MCF 10A (cell line): Measurements from ENCODE around the gene RCOR1. TPM values are rescaled to one million over a fixed set of nuclear protein-coding genes. Genes with fewer than 3 reads are reported as not detected.

Experiments
- BruUV-seq: library from RNA; stranded (reverse); fragments of 400-500 nt; replicated peaks from 2 replicates; lab custom pipeline; 2021; lab: Mats Ljungman, UMichigan
- CTCF ChIA-PET: fragments of 300-600 bp; sonication (Branson Sonifier 250); formaldehyde crosslinking; extraction: SDS; loops from one replicate; lab custom pipeline; 2021; ENCODE audit warnings: antibody characterized with exemption, inconsistent platforms; lab: Yijun Ruan, JAX
- POLR2A ChIA-PET: fragments of 300-600, 350-650 bp; sonication (Branson Sonifier 250); formaldehyde crosslinking; extraction: SDS; loops from one replicate; lab custom pipeline; 2020; ENCODE audit warnings: antibody characterized with exemption, inconsistent platforms; lab: Yijun Ruan, JAX
- DNase-seq: peaks from one replicate; pipeline ENCODE4 v3.0.0-alpha.2; 2018; ENCODE audit not compliant: unreplicated experiment
- H3K27ac Mint-ChIP-seq: one replicate; pipeline ENCODE4 v1.8.0; 2022; ENCODE audit warnings: mild to moderate bottlenecking, low read depth, mixed read lengths; ENCODE audit not compliant: unreplicated experiment
- H3K27me3 Mint-ChIP-seq: one replicate; pipeline ENCODE4 v1.8.0; 2022; ENCODE audit warnings: mixed read lengths; ENCODE audit not compliant: insufficient read depth, unreplicated experiment
- H3K36me3 Mint-ChIP-seq: one replicate; pipeline ENCODE4 v1.8.0; 2022; ENCODE audit warnings: mild to moderate bottlenecking, moderate library complexity, mixed read lengths; ENCODE audit not compliant: insufficient read depth, unreplicated experiment
- H3K4me1 Mint-ChIP-seq: one replicate; pipeline ENCODE4 v1.8.0; 2022; ENCODE audit warnings: mixed read lengths; ENCODE audit not compliant: insufficient read depth, unreplicated experiment
- H3K4me3 Mint-ChIP-seq: one replicate; pipeline ENCODE4 v1.8.0; 2022; ENCODE audit warnings: mild to moderate bottlenecking, moderate library complexity, mixed read lengths; ENCODE audit not compliant: unreplicated experiment
- H3K9me3 Mint-ChIP-seq: one replicate; pipeline ENCODE4 v1.8.0; 2022; ENCODE audit warnings: mixed read lengths; ENCODE audit not compliant: unreplicated experiment
- intact Hi-C: fragments of 100-400 bp; cut with micrococcal nuclease; formaldehyde crosslinking; loops from 2 replicates; pipeline ENCODE4 v1.14.1; 2022
- total RNA-seq: library from RNA; stranded (reverse); gene quantifications from 2 replicates; pipeline ENCODE4 v1.2.3, GENCODE V29; 2022
- TF ChIP-seq, protein P1 (sequence below): fragments of 200-600 bp; IDR thresholded peaks from one replicate; pipeline ENCODE4 v1.8.0; 2022; ENCODE audit warnings: antibody characterized with exemption, mild to moderate bottlenecking; ENCODE audit not compliant: unreplicated experiment

The RCOR1 gene
- total RNA-seq, 1 experiment from 2014 or later = 45.6 TPM

DNA sequence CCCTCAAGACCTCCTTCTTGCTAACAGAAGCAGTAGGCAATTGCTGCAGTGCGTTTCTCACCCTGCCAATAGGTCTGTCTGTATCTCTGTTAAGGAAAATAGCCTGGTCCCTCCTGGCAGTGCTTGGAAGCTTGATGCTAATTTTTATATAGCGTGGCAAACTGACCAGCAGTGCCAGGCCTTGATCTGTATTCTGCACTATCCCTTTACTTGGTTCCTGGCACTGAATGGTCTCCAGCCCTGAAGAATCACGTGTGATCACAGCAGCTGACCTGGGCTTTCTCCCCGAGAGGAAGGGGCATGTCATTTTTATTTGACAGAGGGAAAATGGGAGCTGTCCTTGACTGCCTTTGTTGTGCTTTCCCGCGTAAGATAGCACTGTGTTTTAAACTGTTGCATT, 136.1 kb downstream of the RCOR1 start:
- TF ChIP-seq, protein P1, sequence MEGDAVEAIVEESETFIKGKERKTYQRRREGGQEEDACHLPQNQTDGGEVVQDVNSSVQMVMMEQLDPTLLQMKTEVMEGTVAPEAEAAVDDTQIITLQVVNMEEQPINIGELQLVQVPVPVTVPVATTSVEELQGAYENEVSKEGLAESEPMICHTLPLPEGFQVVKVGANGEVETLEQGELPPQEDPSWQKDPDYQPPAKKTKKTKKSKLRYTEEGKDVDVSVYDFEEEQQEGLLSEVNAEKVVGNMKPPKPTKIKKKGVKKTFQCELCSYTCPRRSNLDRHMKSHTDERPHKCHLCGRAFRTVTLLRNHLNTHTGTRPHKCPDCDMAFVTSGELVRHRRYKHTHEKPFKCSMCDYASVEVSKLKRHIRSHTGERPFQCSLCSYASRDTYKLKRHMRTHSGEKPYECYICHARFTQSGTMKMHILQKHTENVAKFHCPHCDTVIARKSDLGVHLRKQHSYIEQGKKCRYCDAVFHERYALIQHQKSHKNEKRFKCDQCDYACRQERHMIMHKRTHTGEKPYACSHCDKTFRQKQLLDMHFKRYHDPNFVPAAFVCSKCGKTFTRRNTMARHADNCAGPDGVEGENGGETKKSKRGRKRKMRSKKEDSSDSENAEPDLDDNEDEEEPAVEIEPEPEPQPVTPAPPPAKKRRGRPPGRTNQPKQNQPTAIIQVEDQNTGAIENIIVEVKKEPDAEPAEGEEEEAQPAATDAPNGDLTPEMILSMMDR = no peak
- H3K4me3 Mint-ChIP-seq = no peak overlapping the region
- ChIA-PET CTCF (interaction anchor here (1.1 kb wide), 1 partner anchor 34 kb away, joined by 3 read pairs; no protein-coding TSS in a partner anchor), POLR2A (interaction anchor here (1.6 kb wide), 1 partner anchor 9 kb away, joined by 4 read pairs; no protein-coding TSS in a partner anchor)
- no peak overlapping the region for H3K27ac Mint-ChIP-seq
- no peaks in the 10 kb centered on the region for H3K4me1 Mint-ChIP-seq
- H3K27me3 Mint-ChIP-seq = no peaks in the 10 kb centered on the region
- peaks cover 80% of the 10 kb centered on the region for H3K36me3 Mint-ChIP-seq
- no peaks in the 10 kb centered on the region for H3K9me3 Mint-ChIP-seq
- BruUV-seq = no TSS peak
- DNase-seq = no peak
- intact Hi-C loops = no loop called here

DNA sequence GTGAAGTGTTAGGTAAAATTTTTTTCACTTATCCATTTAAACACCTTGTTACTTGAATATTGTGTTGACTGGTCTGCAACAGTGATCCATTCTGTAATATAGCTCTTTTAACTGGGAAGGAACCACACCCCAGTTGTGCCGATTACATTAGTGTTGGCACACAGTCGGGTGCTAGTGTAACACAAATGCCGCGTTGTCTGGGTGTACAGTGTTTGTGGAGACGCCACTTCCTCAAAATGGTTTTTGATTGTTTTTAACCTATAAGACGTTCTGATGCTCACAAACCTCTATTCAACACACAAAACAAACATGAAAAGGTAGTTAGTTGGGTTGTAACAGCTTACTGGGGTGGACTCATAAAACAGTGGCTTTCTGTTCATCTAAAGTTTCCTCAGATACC, 136.8 kb downstream of the RCOR1 start:
- no peaks in the 10 kb centered on the region for H3K9me3 Mint-ChIP-seq
- no peak overlapping the region for H3K27ac Mint-ChIP-seq
- no peaks in the 10 kb centered on the region for H3K27me3 Mint-ChIP-seq
- peaks cover 80% of the 10 kb centered on the region for H3K36me3 Mint-ChIP-seq
- no peak overlapping the region for H3K4me3 Mint-ChIP-seq
- TF ChIP-seq, protein P1 = no peak
- no peak for DNase-seq
- no TSS peak for BruUV-seq
- H3K4me1 Mint-ChIP-seq = no peaks in the 10 kb centered on the region
- ChIA-PET CTCF (interaction anchor here (1.1 kb wide), 1 partner anchor 34 kb away, joined by 3 read pairs; no protein-coding TSS in a partner anchor), POLR2A (interaction anchor here (1.2 to 1.6 kb wide), 2 partner anchors 9 to 39 kb away, joined by 3 to 4 read pairs; no protein-coding TSS in a partner anchor)
- intact Hi-C loops = no loop called here

DNA sequence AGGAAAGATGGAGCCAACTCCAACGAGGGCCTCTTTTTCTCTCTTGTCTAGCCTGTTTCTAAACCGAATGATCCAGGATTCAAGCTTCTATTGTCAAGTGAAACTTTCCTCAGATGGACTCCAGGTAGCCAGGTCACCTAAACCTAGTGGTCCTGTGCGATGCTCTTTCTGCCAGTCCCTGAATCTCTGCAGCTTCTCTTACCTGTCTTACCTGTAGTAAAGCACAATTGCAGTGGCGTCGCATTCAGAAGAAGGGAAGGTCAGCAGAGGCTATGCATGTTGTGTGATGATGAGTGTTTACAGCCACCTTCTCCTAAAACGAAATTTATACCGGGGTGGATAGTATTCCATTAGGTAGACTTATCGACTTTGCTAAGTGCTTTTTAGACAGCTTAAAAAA, 137.4 kb downstream of the RCOR1 start:
- no TSS peak for BruUV-seq
- H3K27ac Mint-ChIP-seq = no peak overlapping the region
- H3K4me1 Mint-ChIP-seq = no peaks in the 10 kb centered on the region
- DNase-seq = no peak
- H3K27me3 Mint-ChIP-seq = no peaks in the 10 kb centered on the region
- ChIA-PET POLR2A (interaction anchor here (1.2 to 1.6 kb wide), 2 partner anchors 10 to 38 kb away, joined by 3 to 4 read pairs; no protein-coding TSS in a partner anchor), CTCF (no interaction called here)
- peaks cover 80% of the 10 kb centered on the region for H3K36me3 Mint-ChIP-seq
- H3K4me3 Mint-ChIP-seq = no peak overlapping the region
- intact Hi-C loops = no loop called here
- TF ChIP-seq, protein P1 = no peak
- no peaks in the 10 kb centered on the region for H3K9me3 Mint-ChIP-seq

DNA sequence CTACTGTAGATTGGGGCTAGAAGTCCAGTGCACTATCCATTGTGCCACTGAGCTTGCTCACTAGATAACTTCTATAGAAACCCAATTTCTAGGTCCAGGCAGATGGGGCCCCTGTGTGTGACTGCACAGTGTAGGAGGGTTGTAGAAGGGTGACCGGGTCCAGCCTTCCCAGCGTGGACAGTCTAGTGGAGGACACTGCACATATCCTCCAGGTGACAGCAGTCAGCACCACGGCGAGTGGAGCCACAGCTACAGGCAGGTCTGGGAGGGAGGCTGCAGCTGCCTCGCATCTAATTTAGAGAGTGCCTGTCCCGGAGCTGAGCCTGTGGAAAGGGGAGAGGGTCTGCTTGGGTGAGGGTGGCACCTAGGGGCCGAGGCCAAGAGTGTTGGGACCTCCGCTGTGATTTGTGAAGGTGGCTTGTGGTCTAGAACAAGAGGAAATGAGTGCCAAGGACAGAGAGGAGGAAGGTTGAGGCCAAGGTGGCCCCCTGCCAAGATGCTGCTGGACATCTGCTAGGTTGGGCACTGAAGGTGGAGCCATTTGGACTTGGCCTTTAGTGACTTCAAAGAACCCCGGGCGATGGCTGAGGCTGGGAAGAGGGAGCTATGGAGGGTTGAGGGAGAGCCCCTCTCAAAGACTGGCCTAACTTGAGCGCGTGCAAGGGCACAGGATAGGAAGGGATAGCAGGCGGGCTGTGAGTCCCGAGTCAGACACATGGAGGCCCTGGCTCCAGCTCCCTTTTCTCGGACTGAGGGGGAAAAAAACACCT, 138.8 kb downstream of the RCOR1 start:
- ChIA-PET POLR2A (interaction anchor here (0.6 to 1.3 kb wide), 3 partner anchors 8 to 141 kb away, joined by 3 read pairs; no protein-coding TSS in a partner anchor), CTCF (interaction anchor here (0.6 kb wide), 1 partner anchor 16 kb away, joined by 3 read pairs; no protein-coding TSS in a partner anchor)
- BruUV-seq = no TSS peak
- Mint-ChIP-seq H3K9me3 (no peaks in the 10 kb centered on the region), H3K36me3 (peaks cover 71% of the 10 kb centered on the region), H3K4me3 (no peak overlapping the region), H3K27me3 (no peaks in the 10 kb centered on the region), H3K27ac (no peak overlapping the region), H3K4me1 (no peaks in the 10 kb centered on the region)
- intact Hi-C loops = no loop called here
- TF ChIP-seq, protein P1 = no peak
- DNase-seq = no peak
